ENCODE data around the gene COL6A2. TPM values are rescaled to one million over a fixed set of nuclear protein-coding genes. Genes with fewer than 3 reads are reported as not detected.

The COL6A2 gene
- total RNA-seq, 1 experiment from 2014 or later: 15.0 TPM

- CTCF ChIA-PET: no interaction called here
- intact Hi-C loops (cut with micrococcal nuclease; ENCODE audit: unreplicated experiment): loop anchor here (2.0 kb wide), 1 partner anchor 13 kb away; no protein-coding TSS in a partner anchor
- no peak for DNase-seq (ENCODE audit: low spot score)
- POLR2A ChIA-PET (ENCODE audit: low non-redundant PET): no interaction called here
- Histone ChIP-seq H3K4me3 (ENCODE audit: low read depth, low read length, poor library complexity, severe bottlenecking) (no peak overlapping the region), H3K9me3 (ENCODE audit: low read depth, low read length, poor library complexity, severe bottlenecking) (no peaks in the 10 kb centered on the region), H3K27me3 (replicated peaks; ENCODE audit: insufficient read depth, low read depth, low read length, poor library complexity) (no peaks in the 10 kb centered on the region), H3K36me3 (ENCODE audit: insufficient read depth, low read length, poor library complexity, severe bottlenecking) (peaks cover 4% of the 10 kb centered on the region), H3K27ac (ENCODE audit: low read depth, low read length, poor library complexity, severe bottlenecking) (no peak overlapping the region), H3K4me1 (ENCODE audit: insufficient read depth, low read length, poor library complexity, severe bottlenecking) (no peaks in the 10 kb centered on the region)
- no TSS peak for BruUV-seq (replicated peaks)
- TF ChIP-seq CTCF (conservative IDR thresholded peaks at IDR 0.05; ENCODE audit: low read depth, low read length): no peak
- no peak for TF ChIP-seq EZH2 (IDR thresholded peaks at IDR 0.05; ENCODE audit: borderline replicate concordance, low read depth, low read length, poor library complexity, severe bottlenecking)
These were observed 62.1 kb downstream of the COL6A2 start for GRCh38 chr21:46159841-46160656.

GRCh38 chr21:46160657-46160906 lies 62.7 kb downstream of the COL6A2 start:
- H3K27me3 ChIP-seq (replicated peaks; ENCODE audit: insufficient read depth, low read depth, low read length, poor library complexity): no peaks in the 10 kb centered on the region
- no TSS peak for BruUV-seq (replicated peaks)
- CTCF ChIA-PET: no interaction called here

GRCh38 chr21:46160907-46161632 lies 63.2 kb downstream of the COL6A2 start:
- Histone ChIP-seq H3K4me3 (ENCODE audit: low read depth, low read length, poor library complexity, severe bottlenecking) (no peak overlapping the region), H3K36me3 (ENCODE audit: insufficient read depth, low read length, poor library complexity, severe bottlenecking) (peaks cover 4% of the 10 kb centered on the region), H3K4me1 (ENCODE audit: insufficient read depth, low read length, poor library complexity, severe bottlenecking) (no peaks in the 10 kb centered on the region), H3K9me3 (ENCODE audit: low read depth, low read length, poor library complexity, severe bottlenecking) (no peaks in the 10 kb centered on the region), H3K27ac (ENCODE audit: low read depth, low read length, poor library complexity, severe bottlenecking) (no peak overlapping the region), H3K27me3 (replicated peaks; ENCODE audit: insufficient read depth, low read depth, low read length, poor library complexity) (no peaks in the 10 kb centered on the region)
- ChIA-PET POLR2A (ENCODE audit: low non-redundant PET) (no interaction called here), CTCF (no interaction called here)
- no peak for DNase-seq (ENCODE audit: low spot score)
- TF ChIP-seq CTCF (conservative IDR thresholded peaks at IDR 0.05; ENCODE audit: low read depth, low read length): no peak
- no peak for TF ChIP-seq EZH2 (IDR thresholded peaks at IDR 0.05; ENCODE audit: borderline replicate concordance, low read depth, low read length, poor library complexity, severe bottlenecking)
- intact Hi-C loops (cut with micrococcal nuclease; ENCODE audit: unreplicated experiment): no loop called here
- BruUV-seq (replicated peaks): no TSS peak

More at GRCh38 chr21:46160657-46160906, 62.7 kb downstream of the COL6A2 start:
- H3K4me3 ChIP-seq (ENCODE audit: low read depth, low read length, poor library complexity, severe bottlenecking): no peak overlapping the region
- TF ChIP-seq CTCF (conservative IDR thresholded peaks at IDR 0.05; ENCODE audit: low read depth, low read length) (no peak), EZH2 (IDR thresholded peaks at IDR 0.05; ENCODE audit: borderline replicate concordance, low read depth, low read length, poor library complexity, severe bottlenecking) (no peak)
- no peak overlapping the region for H3K27ac ChIP-seq (ENCODE audit: low read depth, low read length, poor library complexity, severe bottlenecking)
- no peaks in the 10 kb centered on the region for H3K9me3 ChIP-seq (ENCODE audit: low read depth, low read length, poor library complexity, severe bottlenecking)
- POLR2A ChIA-PET (ENCODE audit: low non-redundant PET): no interaction called here
- intact Hi-C loops (cut with micrococcal nuclease; ENCODE audit: unreplicated experiment): no loop called here
- no peaks in the 10 kb centered on the region for H3K4me1 ChIP-seq (ENCODE audit: insufficient read depth, low read length, poor library complexity, severe bottlenecking)
- no peak for DNase-seq (ENCODE audit: low spot score)
- H3K36me3 ChIP-seq (ENCODE audit: insufficient read depth, low read length, poor library complexity, severe bottlenecking): peaks cover 4% of the 10 kb centered on the region
